SK-N-SH (cell line): Measurements from ENCODE around the gene ZSCAN12.

ENCODE experiments used
- CHD2 ChIP-seq: fragments of 150-350 bp; IDR thresholded peaks from 2 replicates; pipeline ENCODE4 v1.6.1; 2018; ENCODE audit warnings: low read length; ENCODE audit not compliant: partially characterized antibody
- CTCF ChIP-seq: fragments of 200-600 bp; sonication (generic); IDR thresholded peaks from 2 replicates; pipeline ENCODE4 v1.6.1; 2017; ENCODE audit warnings: antibody characterized with exemption, mild to moderate bottlenecking, moderate library complexity
- EP300 ChIP-seq, 2 experiments: IDR thresholded peaks; 2 replicates each; pipeline versions ENCODE4 v1.4.0 to v1.6.1; 2012; ENCODE audit warnings: borderline replicate concordance in 1 of 2, low read depth in 1 of 2, low read length in 1 of 2
- EZH2phosphoT487 ChIP-seq: fragments of 200-600 bp; sonication (generic); IDR thresholded peaks from 2 replicates; pipeline ENCODE4 v1.6.1; 2017; ENCODE audit warnings: low read depth, mixed run types, mild to moderate bottlenecking, antibody characterized with exemption, moderate library complexity, borderline replicate concordance
- GABPA ChIP-seq: IDR thresholded peaks from 2 replicates; pipeline ENCODE4 v1.4.0; 2012; ENCODE audit warnings: low read depth, mild to moderate bottlenecking
- GATA2 ChIP-seq: sonication (generic); formaldehyde crosslinking; IDR thresholded peaks from 2 replicates; pipeline ENCODE4 v1.5.0; 2020; ENCODE audit warnings: mild to moderate bottlenecking, missing genetic modification reagents
- JUND ChIP-seq: IDR thresholded peaks from 2 replicates; pipeline ENCODE4 v1.4.0; 2012
- NFIC ChIP-seq: IDR thresholded peaks from 2 replicates; pipeline ENCODE4 v1.4.0; 2012; ENCODE audit warnings: borderline replicate concordance
- POLR2AphosphoS5 ChIP-seq: IDR thresholded peaks from 2 replicates; pipeline ENCODE4 v1.6.1; 2012; ENCODE audit warnings: low read depth, low read length
- RCOR1 ChIP-seq: fragments of 150-350 bp; IDR thresholded peaks from 2 replicates; pipeline ENCODE4 v1.6.1; 2017; ENCODE audit warnings: antibody characterized with exemption, low read length
- SIN3A ChIP-seq: IDR thresholded peaks from 2 replicates; pipeline ENCODE4 v1.6.1; 2012; ENCODE audit warnings: low read depth, mild to moderate bottlenecking, low read length, moderate library complexity, borderline replicate concordance
- SMC3 ChIP-seq: IDR thresholded peaks from 2 replicates; pipeline ENCODE4 v1.6.1; 2012; ENCODE audit warnings: low read depth, low read length, improper control_type of control experiment
- TAF1 ChIP-seq: IDR thresholded peaks from 2 replicates; pipeline ENCODE4 v1.6.1; 2012; ENCODE audit warnings: low read depth, mild to moderate bottlenecking, low read length, moderate library complexity, borderline replicate concordance
- ZBTB33 ChIP-seq: IDR thresholded peaks from 2 replicates; pipeline ENCODE4 v1.4.0; 2012; ENCODE audit warnings: low read depth, borderline replicate concordance

GRCh38 chr6:28449056-28449455 is 49.5 kb upstream of the ZSCAN12 start:
- TF ChIP-seq CTCF, result no peak
- no peak for TF ChIP-seq GABPA
- no peak for TF ChIP-seq NFIC
- TF ChIP-seq POLR2AphosphoS5, result no peak
- no peak for TF ChIP-seq EZH2phosphoT487
- no peak for TF ChIP-seq TAF1
- TF ChIP-seq ZBTB33, result no peak
- no peak for TF ChIP-seq EP300 (IDR thresholded peaks at IDR 0.05; ENCODE audit: borderline replicate concordance in 1 of 2, low read depth in 1 of 2, low read length in 1 of 2)
- TF ChIP-seq JUND, result no peak
- no peak for TF ChIP-seq SMC3
- TF ChIP-seq SIN3A, result no peak
- no peak for TF ChIP-seq RCOR1
- no peak for TF ChIP-seq GATA2 (CRISPR knock-in tag)
- TF ChIP-seq CHD2, result no peak
